NCI-H2107 treated with DMSO at 0.1 percent for 48 hours (cell line): Measurements from ENCODE around the gene SYNE2.
A peak's percentile ranks its signal among the peaks of the same experiment; 100 is the strongest.

Experiments used
- DNase-seq: peaks from one replicate; lab custom pipeline; 2025; ENCODE audit not compliant: unreplicated experiment; lab: John Stamatoyannopoulos, UW

Gene SYNE2

GRCh38 chr14:64212666-64213065, 359.9 kb downstream of the SYNE2 start:
- no peak for DNase-seq

DNA sequence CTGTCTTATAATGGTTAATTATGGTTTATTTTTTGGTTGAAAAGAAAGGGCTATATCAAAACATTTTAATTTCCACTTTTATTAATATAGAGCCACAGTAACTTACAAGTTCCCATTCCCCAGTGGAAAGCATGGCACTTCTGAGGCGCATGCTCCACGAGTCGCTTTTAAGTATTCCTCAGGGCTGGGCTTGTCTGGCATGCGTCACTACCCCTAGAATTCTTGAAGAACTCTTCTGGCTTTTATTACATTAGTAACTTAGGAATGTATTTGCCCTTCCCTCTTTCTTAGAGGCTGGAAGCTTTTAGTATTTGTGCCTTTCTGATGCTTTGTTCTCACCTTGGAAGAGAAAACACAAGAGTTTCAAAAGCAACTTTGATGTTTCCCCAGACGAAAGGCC, 360.3 kb downstream of the SYNE2 start:
- DNase-seq, result no peak

DNA sequence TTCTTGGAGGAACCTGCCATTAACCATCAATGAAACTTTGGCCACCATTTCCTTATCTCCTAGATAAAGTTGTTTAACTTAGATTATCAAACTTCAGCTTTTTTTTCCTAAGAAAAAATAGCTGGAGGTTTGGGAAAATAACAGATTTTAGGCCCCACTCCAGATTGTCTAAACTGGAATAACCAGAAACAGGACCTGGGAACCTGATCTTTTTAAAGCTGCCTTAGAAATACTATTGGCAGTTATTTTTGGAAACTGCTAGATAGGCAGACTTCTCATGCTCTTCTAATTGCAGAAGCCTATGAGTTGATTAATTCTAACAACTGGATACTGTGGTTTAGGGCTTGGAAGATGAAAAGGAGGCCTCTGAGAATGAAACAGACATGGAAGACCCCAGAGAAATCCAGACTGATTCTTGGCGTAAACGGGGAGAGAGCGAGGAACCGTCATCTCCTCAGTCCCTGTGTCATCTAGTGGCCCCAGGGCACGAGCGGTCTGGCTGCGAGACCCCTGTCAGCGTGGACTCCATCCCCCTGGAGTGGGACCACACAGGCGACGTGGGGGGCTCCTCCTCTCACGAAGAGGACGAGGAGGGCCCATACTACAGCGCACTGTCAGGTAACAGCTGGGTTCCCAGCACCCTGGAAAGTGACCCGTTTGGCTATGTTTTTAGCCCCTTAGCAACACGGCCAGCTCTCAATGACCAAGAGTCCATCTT, 361.2 kb downstream of the SYNE2 start:
- no peak for DNase-seq

DNA sequence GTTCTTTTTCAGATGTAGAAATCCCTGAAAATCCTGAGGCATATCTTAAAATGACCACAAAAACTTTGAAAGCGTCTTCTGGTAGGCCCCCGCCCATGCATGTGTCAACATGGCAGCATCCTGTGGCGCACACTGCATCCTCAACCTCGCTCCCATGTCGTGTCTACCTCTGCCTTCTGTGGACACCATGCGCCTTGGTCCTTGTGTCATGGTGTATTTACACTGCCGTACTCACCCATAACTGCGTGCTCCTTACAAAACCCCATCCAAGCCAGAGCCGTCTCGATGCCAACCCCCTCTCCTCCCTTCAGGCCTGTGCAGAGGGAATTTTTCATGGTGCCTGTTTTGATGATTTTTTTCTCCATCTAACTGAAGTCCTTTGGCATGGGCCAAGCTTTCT, 362.5 kb downstream of the SYNE2 start:
- DNase-seq, result no peak

- no peak for DNase-seq
These were observed 363.2 kb downstream of the SYNE2 start for GRCh38 chr14:64215978-64216377.

DNA sequence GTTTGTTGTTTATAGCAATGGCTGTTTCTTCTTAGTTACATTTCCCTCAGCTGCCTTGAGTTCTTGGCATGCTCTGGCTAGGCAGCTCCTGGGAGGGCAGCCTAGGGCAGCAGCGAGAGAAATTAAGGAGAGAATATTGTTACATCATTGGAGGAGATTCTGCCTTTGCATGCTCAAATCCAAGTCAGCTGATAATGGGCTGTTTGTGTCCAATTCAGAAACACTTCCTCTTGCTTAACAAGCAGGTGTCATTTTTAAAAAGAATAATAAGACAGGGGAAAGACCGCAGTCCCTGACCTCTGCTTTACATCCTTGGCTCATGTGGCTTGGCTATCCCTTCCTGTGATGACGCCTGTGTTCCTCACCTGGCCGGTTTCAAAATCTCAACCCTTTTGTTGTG, 364.5 kb downstream of the SYNE2 start:
- DNase-seq, result no peak

GRCh38 chr14:64217834-64218233, 365.0 kb downstream of the SYNE2 start:
- DNase-seq, result no peak

DNA sequence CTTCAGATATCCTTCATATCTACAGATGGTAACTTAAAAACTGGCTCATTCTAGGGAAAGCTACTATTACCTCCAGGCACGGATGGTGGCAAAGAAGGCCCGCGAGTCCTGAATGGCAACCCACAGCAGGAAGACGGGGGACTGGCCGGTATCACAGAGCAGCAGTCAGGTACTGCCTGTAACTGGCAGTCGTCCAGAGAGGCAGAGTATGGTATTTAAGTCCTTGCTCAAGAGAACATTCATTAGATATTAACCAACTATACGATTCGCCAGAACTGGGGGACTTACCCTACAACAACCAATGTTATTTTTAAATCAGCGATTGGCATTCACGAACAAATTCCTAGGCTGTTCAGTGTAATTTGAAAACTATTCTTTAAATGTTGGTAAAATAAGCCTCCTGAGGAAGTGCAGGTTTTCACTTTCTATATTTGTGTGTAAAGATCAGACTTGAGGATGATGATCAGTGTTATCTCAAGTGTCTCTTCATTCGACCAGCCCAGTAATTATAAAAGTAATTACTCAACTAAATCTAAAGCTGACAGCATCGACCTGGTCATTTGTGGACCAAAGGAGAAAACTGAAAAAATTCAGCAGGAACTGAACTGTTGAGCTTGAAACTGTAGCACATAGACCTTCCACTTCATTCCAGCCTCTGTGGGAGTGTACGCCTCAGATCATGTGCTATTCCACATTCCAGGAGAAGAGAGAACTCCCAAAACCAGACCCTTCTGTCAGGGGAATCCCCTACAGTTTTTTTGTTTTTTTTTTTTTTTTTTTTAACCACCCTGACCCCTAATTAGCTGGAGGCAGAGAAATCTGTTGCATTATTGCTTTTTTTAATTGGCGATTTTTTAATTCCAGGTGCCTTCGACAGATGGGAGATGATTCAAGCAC, 365.8 kb downstream of the SYNE2 start:
- DNase-seq, result no peak

- DNase-seq, result no peak
These were observed 367.3 kb downstream of the SYNE2 start for GRCh38 chr14:64220056-64220455.

DNA sequence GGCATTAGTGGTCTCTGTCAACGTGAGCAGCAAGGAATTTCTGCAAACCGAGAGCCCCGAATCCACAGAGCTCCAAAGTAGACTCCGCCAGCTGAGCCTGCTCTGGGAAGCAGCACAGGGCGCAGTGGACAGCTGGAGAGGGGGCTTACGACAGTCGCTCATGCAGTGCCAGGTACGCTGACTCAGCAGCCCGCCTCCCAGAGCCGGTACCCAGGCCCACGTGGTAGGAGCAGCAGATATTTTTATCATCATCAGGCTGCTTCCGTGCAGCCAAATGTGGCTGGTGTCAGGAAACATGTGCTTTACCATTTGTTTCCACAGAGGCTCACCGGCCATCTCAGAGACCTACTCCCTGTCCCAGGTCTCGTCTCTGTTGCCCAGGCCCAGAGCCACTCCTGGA, 367.7 kb downstream of the SYNE2 start:
- DNase-seq, result no peak

DNA sequence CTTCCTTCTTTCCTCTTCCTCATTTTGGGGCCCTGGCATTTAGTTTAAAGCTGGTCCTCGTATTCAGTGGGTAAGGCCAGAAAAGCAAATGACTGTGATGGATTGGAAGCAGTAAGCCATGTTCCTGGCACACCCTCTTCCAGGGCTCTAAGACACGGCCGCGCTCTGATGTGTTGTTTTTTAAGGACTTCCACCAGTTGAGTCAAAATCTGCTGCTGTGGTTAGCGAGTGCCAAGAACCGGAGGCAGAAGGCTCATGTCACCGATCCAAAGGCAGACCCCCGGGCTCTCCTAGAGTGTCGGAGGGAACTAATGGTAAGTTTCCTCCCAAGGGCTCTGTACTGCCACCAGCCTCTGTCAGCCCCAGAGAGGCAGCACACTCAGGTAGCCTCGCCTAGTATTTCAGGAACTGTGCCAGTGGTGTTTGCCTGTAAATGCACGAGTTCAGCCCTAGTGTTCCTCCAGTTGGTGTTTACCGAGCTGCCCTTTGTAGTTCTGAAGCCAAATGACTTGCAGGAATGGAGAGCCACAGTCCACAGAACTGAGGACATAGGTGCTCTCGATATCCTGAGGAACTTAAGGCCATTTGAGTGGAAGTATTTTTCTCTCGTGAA, 368.7 kb downstream of the SYNE2 start:
- DNase-seq, result no peak

- DNase-seq, result no peak
These were observed 372.4 kb downstream of the SYNE2 start for GRCh38 chr14:64225151-64225757.

- DNase-seq, result no peak
These were observed 375.1 kb downstream of the SYNE2 start for GRCh38 chr14:64227856-64228255.

- DNase-seq, result no peak
These were observed 376.7 kb downstream of the SYNE2 start for GRCh38 chr14:64229489-64229888.

DNA sequence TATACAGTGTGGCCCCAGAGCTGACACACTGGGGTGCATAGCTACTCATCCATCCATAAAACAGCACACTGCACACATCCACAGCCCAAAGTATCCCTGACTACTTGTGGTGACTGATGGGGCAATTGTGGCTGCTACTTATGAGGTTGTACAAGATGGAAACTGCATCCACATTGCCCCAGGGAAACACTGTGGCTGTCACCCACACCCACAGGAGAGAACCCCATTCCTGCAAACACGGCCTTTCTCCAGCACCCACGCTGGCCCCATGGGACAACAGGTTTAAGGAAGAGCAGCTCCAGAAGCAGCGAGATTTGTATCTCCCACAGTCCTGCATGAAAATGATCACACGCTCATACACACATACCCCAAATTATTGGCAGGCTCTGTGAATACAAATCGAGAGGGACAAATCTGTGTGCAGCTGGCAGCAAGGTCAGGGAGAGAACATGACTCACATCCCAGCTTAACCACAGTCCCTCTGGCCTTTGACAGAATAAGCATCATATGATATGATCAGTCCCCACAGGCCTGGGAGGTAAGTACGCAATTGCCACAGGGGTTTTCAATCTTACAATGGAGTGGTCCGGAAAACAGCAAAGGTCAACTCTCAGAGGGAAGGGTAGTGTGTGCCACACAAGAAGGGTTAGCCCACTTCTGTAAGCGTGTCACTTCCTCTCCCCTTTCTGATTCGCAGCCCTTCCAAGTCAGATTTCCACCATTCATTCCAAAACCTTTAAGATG, 379.5 kb downstream of the SYNE2 start:
- DNase-seq, result no peak

DNA sequence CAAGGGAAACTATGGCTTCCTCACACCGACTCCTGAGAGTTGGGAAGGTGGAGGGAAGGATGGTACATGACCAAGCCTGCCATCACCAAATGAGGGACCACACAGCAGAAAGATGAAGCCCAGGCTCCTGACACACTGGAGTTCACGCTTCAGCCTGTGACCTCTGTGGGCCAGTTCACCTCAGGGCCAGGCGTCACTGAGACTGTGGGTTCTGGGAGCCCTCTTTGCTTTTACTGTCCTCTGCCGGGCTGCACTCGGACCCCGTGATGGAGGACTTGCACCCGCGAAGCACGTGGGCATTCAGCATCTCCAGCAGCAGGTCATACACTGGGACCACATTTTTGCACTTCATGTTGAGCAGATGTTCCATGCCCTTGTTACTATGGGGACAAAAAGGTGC, 380.1 kb downstream of the SYNE2 start:
- DNase-seq, result no peak

DNA sequence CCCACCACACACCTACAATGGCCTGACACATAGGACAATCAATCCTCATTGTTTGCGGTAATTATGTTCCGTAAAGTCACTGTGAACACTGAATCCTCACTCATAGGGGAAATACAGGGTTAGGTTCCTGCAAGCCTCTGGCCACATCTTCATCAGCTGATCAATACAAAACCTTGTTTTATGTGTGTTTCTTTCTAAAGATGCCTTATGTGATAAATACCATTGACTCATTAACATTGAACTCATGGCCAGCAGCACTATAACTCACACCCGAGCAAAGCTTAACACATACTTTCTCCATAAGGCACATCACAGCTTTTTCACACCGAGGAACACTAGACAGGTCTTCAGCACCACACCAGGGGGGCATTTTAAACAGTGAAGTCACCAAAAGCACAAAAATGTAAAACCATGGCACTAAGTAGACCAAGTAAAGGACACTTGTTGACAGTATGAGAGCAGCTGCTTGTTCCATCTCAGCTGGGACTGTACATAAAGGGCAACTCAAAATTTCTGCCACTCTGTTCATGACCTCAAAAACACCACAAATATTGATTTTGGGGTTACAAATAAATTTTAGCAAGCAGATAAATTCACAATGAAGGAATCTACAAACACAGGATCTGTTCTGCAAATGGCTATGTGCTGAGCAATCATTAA, 380.9 kb downstream of the SYNE2 start:
- DNase-seq, result no peak

DNA sequence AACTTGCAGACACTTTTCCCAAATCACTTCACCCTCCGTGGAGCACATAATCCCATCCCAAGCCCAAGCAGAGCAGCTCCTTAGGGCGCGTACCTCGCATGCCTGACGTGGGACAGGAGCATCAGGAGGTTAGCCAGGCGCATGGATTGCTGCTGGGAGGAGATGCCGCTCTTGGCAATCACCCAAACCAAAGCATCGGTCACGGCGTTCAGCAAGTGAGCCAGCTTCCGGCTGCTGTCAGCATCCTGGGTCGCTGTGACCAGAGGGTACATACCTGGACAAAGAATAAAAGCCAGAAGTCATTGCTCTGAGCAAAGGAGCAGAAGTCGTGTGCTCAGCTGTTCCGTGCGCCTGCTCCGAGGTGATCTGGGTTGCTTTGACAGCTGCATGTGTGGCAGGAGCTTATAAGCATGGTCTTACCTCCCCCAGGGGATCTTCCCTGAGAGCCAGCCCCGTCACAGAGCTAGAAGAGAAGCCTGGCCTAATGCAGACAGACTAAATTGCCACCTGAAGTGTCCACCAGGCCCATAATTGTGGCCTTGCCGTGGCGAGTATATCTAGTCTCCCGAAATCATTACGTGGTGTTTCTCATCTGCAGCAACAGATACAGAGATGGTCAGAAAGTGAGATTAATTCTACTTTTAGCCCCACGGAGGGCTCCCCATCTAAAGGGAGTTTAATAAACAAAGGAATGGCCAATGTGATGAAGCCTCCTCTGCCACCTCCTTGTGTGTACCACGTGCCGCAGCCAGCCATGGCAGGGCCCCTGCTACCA, 382.3 kb downstream of the SYNE2 start:
- peak; percentile 59 for DNase-seq
